Endothelial cell of umbilical vein (primary cell): Measurements from ENCODE around the gene NMT2. TPM values are rescaled to one million over a fixed set of nuclear protein-coding genes. Genes with fewer than 3 reads are reported as not detected.

Experiments
- BruUV-seq: library from RNA; stranded (reverse); fragments of 400-500 nt; replicated peaks from 2 replicates; lab custom pipeline; 2021; lab: Mats Ljungman, UMichigan
- CTCF ChIA-PET: fragments of 300-600, 350-600 bp; sonication (Branson Sonifier 250); formaldehyde crosslinking; loops from one replicate; lab custom pipeline; 2021; ENCODE audit warnings: antibody characterized with exemption, inconsistent platforms; lab: Charles Lee
- POLR2A ChIA-PET: fragments of 300-600, 350-600 bp; sonication (Branson Sonifier 250); formaldehyde crosslinking; loops from one replicate; lab custom pipeline; 2021; ENCODE audit warnings: antibody characterized with exemption, inconsistent platforms; lab: Charles Lee
- DNase-seq: peaks from one replicate; pipeline ENCODE4 v3.0.0-alpha.2; 2011; ENCODE audit warnings: low read depth, low spot score
- FAIRE-seq: peaks from 2 replicates; lab custom pipeline; 2011; peaks lifted over from hg19 to GRCh38; lab: Jason Lieb, UNC
- H2AFZ ChIP-seq: 2 replicates; pipeline ENCODE4 v1.6.0; 2012; ENCODE audit warnings: low read depth, low read length, control low read depth, inconsistent platforms
- H3K27ac ChIP-seq: 2 replicates; pipeline ENCODE4 v1.5.1; 2011; ENCODE audit warnings: low read depth, mild to moderate bottlenecking, control low read depth, low read length, moderate library complexity; ENCODE audit not compliant: insufficient read depth
- H3K27me3 ChIP-seq, 2 experiments: 2 replicates each; pipeline versions ENCODE4 v1.6.0 to v1.6.1; 2011; ENCODE audit warnings: low read length in 2 of 2, mixed read lengths in 1 of 2; ENCODE audit not compliant: control insufficient read depth in 2 of 2, insufficient read depth in 2 of 2
- H3K36me3 ChIP-seq, 2 experiments: 2 replicates in 1 of 2; 3 replicates in 1 of 2; pipeline ENCODE4 v1.5.1; 2011; ENCODE audit warnings: low read length in 2 of 2, mild to moderate bottlenecking in 1 of 2, moderate library complexity in 1 of 2; ENCODE audit not compliant: control insufficient read depth in 2 of 2, insufficient read depth in 2 of 2; ENCODE audit errors: extremely low read depth in 1 of 2
- H3K4me1 ChIP-seq: 3 replicates; pipeline ENCODE4 v1.5.1; 2011; ENCODE audit warnings: mild to moderate bottlenecking, low read length; ENCODE audit not compliant: control insufficient read depth, insufficient read depth; ENCODE audit errors: extremely low read depth
- H3K4me2 ChIP-seq: 2 replicates; pipeline ENCODE4 v1.6.1; 2011; ENCODE audit warnings: low read length, control low read depth, mixed read lengths; ENCODE audit not compliant: insufficient read depth
- H3K4me3 ChIP-seq, 3 experiments: fragments of 200-600 bp in 1 of 3; sonication (generic), shearing (Covaris generic) in 1 of 3; replicated peaks in 1 of 3; 2 replicates each; pipeline ENCODE4 v1.5.1; 2011 to 2016; ENCODE audit warnings: control low read depth in 3 of 3, low read length in 3 of 3, mild to moderate bottlenecking in 2 of 3, inconsistent platforms in 1 of 3, low read depth in 1 of 3, moderate library complexity in 1 of 3; ENCODE audit not compliant: insufficient read depth in 1 of 3
- H3K79me2 ChIP-seq: 2 replicates; pipeline ENCODE4 v1.6.0; 2012; ENCODE audit warnings: low read length, inconsistent platforms; ENCODE audit not compliant: control insufficient read depth, insufficient read depth
- H3K9ac ChIP-seq: replicated peaks from 2 replicates; pipeline ENCODE3; 2011; ENCODE audit warnings: low read length, control low read depth; ENCODE audit not compliant: insufficient read depth; ENCODE audit errors: extremely low read depth
- H3K9me1 ChIP-seq: replicated peaks from 3 replicates; pipeline ENCODE4 v1.6.0; 2011; ENCODE audit warnings: mild to moderate bottlenecking, low read length; ENCODE audit not compliant: control insufficient read depth, insufficient read depth; ENCODE audit errors: extremely low read depth
- H3K9me3 ChIP-seq: replicated peaks from 2 replicates; pipeline ENCODE4 v1.5.1; 2012; ENCODE audit warnings: low read length, inconsistent platforms; ENCODE audit not compliant: control insufficient read depth, insufficient read depth
- H4K20me1 ChIP-seq: replicated peaks from 2 replicates; pipeline ENCODE3; 2011; ENCODE audit warnings: mild to moderate bottlenecking, low read length; ENCODE audit not compliant: control insufficient read depth, insufficient read depth; ENCODE audit errors: extremely low read depth
- CTCF ChIP-seq, 2 donors: IDR thresholded peaks; 1 replicate in 1 of 2; 2 replicates in 1 of 2; pipeline ENCODE4 v1.5.1; 2011; ENCODE audit warnings: low read length in 2 of 2, mild to moderate bottlenecking in 2 of 2, moderate library complexity in 2 of 2, control low read depth in 1 of 2, inconsistent platforms in 1 of 2, low read depth in 1 of 2; ENCODE audit not compliant: insufficient read depth in 1 of 2; ENCODE audit errors: extremely low read depth in 1 of 2
- EZH2 ChIP-seq: IDR thresholded peaks from 2 replicates; pipeline ENCODE4 v1.6.1; 2012; ENCODE audit warnings: borderline replicate concordance, low read depth, mild to moderate bottlenecking, moderate library complexity, low read length, inconsistent platforms; ENCODE audit not compliant: severe bottlenecking
- FOS ChIP-seq: IDR thresholded peaks from 2 replicates; pipeline ENCODE4 v1.6.1; 2011; ENCODE audit warnings: mild to moderate bottlenecking, low read length, moderate library complexity, borderline replicate concordance; ENCODE audit not compliant: insufficient read depth
- GATA2 ChIP-seq: IDR thresholded peaks from 2 replicates; pipeline ENCODE4 v1.7.0; 2011; ENCODE audit warnings: low read depth, mild to moderate bottlenecking, moderate library complexity, mixed read lengths, low read length; ENCODE audit not compliant: insufficient read length, insufficient read depth
- JUN ChIP-seq: IDR thresholded peaks from 2 replicates; pipeline ENCODE4 v1.6.1; 2011; ENCODE audit warnings: borderline replicate concordance, low read depth; ENCODE audit not compliant: insufficient read length, insufficient read depth
- MAX ChIP-seq: IDR thresholded peaks from 2 replicates; pipeline ENCODE4 v1.6.1; 2011; ENCODE audit not compliant: insufficient read depth, insufficient read length
- MYC ChIP-seq: IDR thresholded peaks from one replicate; pipeline ENCODE4 v1.6.1; 2011; ENCODE audit warnings: mild to moderate bottlenecking, low read depth, low read length
- POLR2A ChIP-seq: IDR thresholded peaks from 2 replicates; pipeline ENCODE4 v1.6.1; 2012; ENCODE audit warnings: low read depth, mild to moderate bottlenecking, control low read depth, low read length
- POLR2AphosphoS5 ChIP-seq: IDR thresholded peaks from 2 replicates; pipeline ENCODE4 v1.6.1; 2012; ENCODE audit warnings: low read depth, mild to moderate bottlenecking, control low read depth, low read length, moderate library complexity; ENCODE audit not compliant: insufficient read depth
- dilution Hi-C: fragments of 300-500 bp; cut with MboI; formaldehyde crosslinking; loops from one replicate; pipeline ENCODE4 v1.15.0; 2019; ENCODE audit warnings: low sequenced_read_pairs; ENCODE audit not compliant: extremely low pct_ligation_motif_present
- intact Hi-C: fragments of 100-400 bp; cut with micrococcal nuclease; formaldehyde crosslinking; loops from one replicate; pipeline ENCODE4 v1.10.0; 2022
- polyA plus RNA-seq, 4 experiments: library from polyadenylated mRNA; depleted of rRNA in 3 of 4; stranded (reverse) in 3 of 4; unstranded in 1 of 4; fragments of >200 nt; gene quantifications; 2 replicates each; pipeline versions ENCODE4 v1.2.1 to v1.2.3, GENCODE V29; 2011 to 2012; ENCODE audit warnings: missing spikeins in 1 of 4
- total RNA-seq: library from RNA; stranded (reverse); gene quantifications from 2 replicates; pipeline ENCODE4 v1.2.3, GENCODE V29; 2021

Gene NMT2
- total and polyA plus RNA-seq, 2 donors (not counting 3 experiments of a cell fraction or from before 2014, with no cell fraction given): 39.0 to 109 TPM

DNA sequence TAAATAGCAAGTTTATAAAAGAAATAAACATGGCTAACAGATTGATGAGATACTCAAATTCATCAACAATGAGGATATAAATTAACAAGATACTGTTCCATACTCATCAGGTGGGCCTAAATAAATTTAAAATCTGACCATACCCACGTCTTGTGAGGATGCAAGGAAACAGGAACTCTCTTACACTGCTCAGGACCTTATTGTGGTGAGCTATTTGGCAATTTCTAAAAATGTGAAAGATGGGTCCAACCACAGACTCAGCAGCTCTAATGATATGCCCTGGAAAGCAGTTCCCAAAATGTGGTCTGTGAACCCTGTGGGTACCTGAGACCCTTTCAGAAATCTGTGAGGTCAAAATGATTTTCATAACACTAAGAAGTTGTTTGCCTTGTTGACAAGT is 49.9 kb downstream of the NMT2 start:
- TF ChIP-seq POLR2A (no peak), GATA2 (no peak), MYC (no peak), CTCF (IDR thresholded peaks at IDR 0.05; ENCODE audit: extremely low read depth in 1 of 2, insufficient read depth in 1 of 2, low read depth in 1 of 2, low read length in 2 of 2) (no peak), EZH2 (no peak), MAX (no peak), JUN (no peak), POLR2AphosphoS5 (no peak), FOS (no peak)

More for the DNA sequence above, 49.9 kb downstream of the NMT2 start:
- Histone ChIP-seq H3K4me1 (no peaks in the 10 kb centered on the region), H3K9me1 (no peaks in the 10 kb centered on the region), H3K79me2 (peaks cover 30% of the 10 kb centered on the region), H3K27ac (no peak overlapping the region), H2AFZ (no peak overlapping the region), H3K36me3 (peaks cover 11 to 28% of the 10 kb centered on the region in 2 experiments), H3K4me3 (no peak overlapping the region), H3K9me3 (no peaks in the 10 kb centered on the region), H3K4me2 (no peak overlapping the region), H4K20me1 (peaks cover 5% of the 10 kb centered on the region), H3K27me3 (no peaks in the 10 kb centered on the region), H3K9ac (no peak overlapping the region)
- no peak for DNase-seq
- no TSS peak for BruUV-seq
- ChIA-PET CTCF (no interaction called here), POLR2A (interaction anchor here (0.7 kb wide), 1 partner anchor 162 kb away, joined by 3 read pairs; no protein-coding TSS in a partner anchor)
- FAIRE-seq: no peak
- dilution Hi-C loops (no loop called here), intact Hi-C loops (no loop called here)
